H9 (cell line): Measurements from ENCODE around the gene ARID2. TPM values are rescaled to one million over a fixed set of nuclear protein-coding genes. Genes with fewer than 3 reads are reported as not detected.

ENCODE experiments used
- DNase-seq: peaks from one replicate; pipeline ENCODE4 v3.0.0-alpha.2; 2017
- H2AFZ ChIP-seq: one replicate; pipeline ENCODE4 v1.6.1; 2013; ENCODE audit warnings: mild to moderate bottlenecking, low read length, control low read depth, moderate library complexity
- H2AK5ac ChIP-seq: 2 replicates; pipeline ENCODE4 v1.6.1; 2013; ENCODE audit warnings: low read length, control low read depth, mixed read lengths; ENCODE audit not compliant: insufficient read length
- H2BK120ac ChIP-seq: one replicate; pipeline ENCODE4 v1.6.1; 2013; ENCODE audit warnings: low read depth, mild to moderate bottlenecking, low read length, control low read depth, inconsistent platforms; ENCODE audit not compliant: poor library complexity, severe bottlenecking
- H2BK12ac ChIP-seq: 2 replicates; pipeline ENCODE4 v1.6.1; 2013; ENCODE audit warnings: low read length, control low read depth, mixed read lengths, low read depth; ENCODE audit not compliant: insufficient read length
- H2BK15ac ChIP-seq: 2 replicates; pipeline ENCODE4 v1.6.1; 2013; ENCODE audit warnings: low read depth, low read length, control low read depth
- H2BK20ac ChIP-seq: one replicate; pipeline ENCODE4 v1.6.1; 2013; ENCODE audit warnings: low read depth, mild to moderate bottlenecking, low read length, control low read depth, inconsistent platforms; ENCODE audit not compliant: poor library complexity, severe bottlenecking
- H2BK5ac ChIP-seq: 2 replicates; pipeline ENCODE4 v1.6.1; 2013; ENCODE audit warnings: low read length, control low read depth, mixed read lengths; ENCODE audit not compliant: insufficient read length
- H3K14ac ChIP-seq: 2 replicates; pipeline ENCODE4 v1.6.1; 2013; ENCODE audit warnings: low read length, control low read depth; ENCODE audit not compliant: insufficient read depth
- H3K18ac ChIP-seq: 2 replicates; pipeline ENCODE4 v1.6.1; 2013; ENCODE audit warnings: low read depth, mild to moderate bottlenecking, mixed read lengths, low read length, control low read depth; ENCODE audit not compliant: insufficient read length
- H3K23ac ChIP-seq: 2 replicates; pipeline ENCODE4 v1.6.1; 2013; ENCODE audit warnings: low read length, control low read depth, mixed read lengths, low read depth; ENCODE audit not compliant: insufficient read length
- H3K23me2 ChIP-seq: 2 replicates; pipeline ENCODE4 v1.6.1; 2013; ENCODE audit warnings: low read depth, mild to moderate bottlenecking, mixed read lengths, low read length, control low read depth; ENCODE audit not compliant: insufficient read length, poor library complexity, severe bottlenecking
- H3K27ac ChIP-seq: 2 replicates; pipeline ENCODE4 v1.5.1; 2013; ENCODE audit warnings: low read length, control low read depth, mixed read lengths, low read depth; ENCODE audit not compliant: insufficient read length
- H3K27me3 ChIP-seq: 2 replicates; pipeline ENCODE4 v1.6.1; 2013; ENCODE audit warnings: low read length, control low read depth, inconsistent platforms; ENCODE audit not compliant: insufficient read depth
- H3K4ac ChIP-seq: 2 replicates; pipeline ENCODE4 v1.6.1; 2013; ENCODE audit warnings: low read depth, mild to moderate bottlenecking, control low read depth, inconsistent platforms, low read length, moderate library complexity
- H3K4me1 ChIP-seq: 2 replicates; pipeline ENCODE4 v1.6.1; 2013; ENCODE audit warnings: low read length, control low read depth, inconsistent platforms; ENCODE audit not compliant: insufficient read depth
- H3K4me2 ChIP-seq: 2 replicates; pipeline ENCODE4 v1.6.1; 2013; ENCODE audit warnings: low read length, control low read depth, mixed read lengths; ENCODE audit not compliant: insufficient read length, insufficient read depth
- H3K56ac ChIP-seq: 2 replicates; pipeline ENCODE4 v1.6.1; 2013; ENCODE audit warnings: low read depth, mild to moderate bottlenecking, mixed read lengths, low read length, control low read depth; ENCODE audit not compliant: insufficient read length
- H3K79me1 ChIP-seq: 2 replicates; pipeline ENCODE4 v1.6.1; 2013; ENCODE audit warnings: low read depth, mild to moderate bottlenecking, moderate library complexity, low read length, control low read depth, inconsistent platforms; ENCODE audit not compliant: insufficient read depth, poor library complexity, severe bottlenecking
- H3K79me2 ChIP-seq: 2 replicates; pipeline ENCODE4 v1.6.1; 2013; ENCODE audit warnings: low read length, control low read depth, inconsistent platforms; ENCODE audit not compliant: insufficient read depth
- H3K9ac ChIP-seq: 2 replicates; pipeline ENCODE4 v1.6.1; 2013; ENCODE audit warnings: low read length, control low read depth, mixed read lengths; ENCODE audit not compliant: insufficient read length; ENCODE audit errors: extremely low read depth
- H3K9me3 ChIP-seq: one replicate; pipeline ENCODE4 v1.6.1; 2013; ENCODE audit warnings: low read depth, low read length, inconsistent platforms; ENCODE audit not compliant: control insufficient read depth
- H3T11ph ChIP-seq: one replicate; pipeline ENCODE4 v1.6.1; 2013; ENCODE audit warnings: mild to moderate bottlenecking, low read length, control low read depth, inconsistent platforms
- H4K20me1 ChIP-seq: one replicate; pipeline ENCODE4 v1.6.1; 2013; ENCODE audit not compliant: control insufficient read depth, insufficient read length, insufficient read depth
- H4K5ac ChIP-seq: 2 replicates; pipeline ENCODE4 v1.6.1; 2013; ENCODE audit warnings: low read depth, mild to moderate bottlenecking, mixed read lengths, low read length, control low read depth; ENCODE audit not compliant: insufficient read length
- H4K8ac ChIP-seq: replicated peaks from 2 replicates; pipeline ENCODE4 v1.6.1; 2013; ENCODE audit warnings: low read length, control low read depth, mixed read lengths, low read depth; ENCODE audit not compliant: insufficient read length
- H4K91ac ChIP-seq: 2 replicates; pipeline ENCODE4 v1.6.1; 2013; ENCODE audit warnings: low read depth, mild to moderate bottlenecking, moderate library complexity, mixed read lengths, low read length, control low read depth; ENCODE audit not compliant: insufficient read length
- H3K27ac Mint-ChIP-seq, 3 experiments: 2 replicates in 2 of 3; 3 replicates in 1 of 3; pipeline ENCODE4 v1.8.0; 2020 to 2021; ENCODE audit warnings: mixed read lengths in 3 of 3, mild to moderate bottlenecking in 1 of 3, moderate library complexity in 1 of 3
- H3K27me3 Mint-ChIP-seq: 2 replicates; pipeline ENCODE4 v1.8.0; 2021; ENCODE audit warnings: low read depth, mild to moderate bottlenecking, moderate library complexity, mixed read lengths
- H3K36me3 Mint-ChIP-seq, 3 experiments: 2 replicates in 2 of 3; 3 replicates in 1 of 3; pipeline ENCODE4 v1.8.0; 2020 to 2021; ENCODE audit warnings: low read depth in 3 of 3, mixed read lengths in 3 of 3; ENCODE audit not compliant: insufficient read depth in 1 of 3
- H3K4me1 Mint-ChIP-seq, 2 experiments: 2 replicates each; pipeline ENCODE4 v1.8.0; 2020; ENCODE audit warnings: mixed read lengths in 2 of 2
- H3K4me3 Mint-ChIP-seq, 2 experiments: 2 replicates in 1 of 2; 3 replicates in 1 of 2; pipeline ENCODE4 v1.8.0; 2020 to 2021; ENCODE audit warnings: mild to moderate bottlenecking in 2 of 2, mixed read lengths in 2 of 2, moderate library complexity in 1 of 2
- H3K9me3 Mint-ChIP-seq, 2 experiments: 2 replicates in 1 of 2; 3 replicates in 1 of 2; pipeline ENCODE4 v1.8.0; 2020; ENCODE audit warnings: mild to moderate bottlenecking in 2 of 2, mixed read lengths in 2 of 2, moderate library complexity in 1 of 2
- CTCF ChIP-seq: fragments of 200-600 bp; sonication (generic); conservative IDR thresholded peaks from 3 replicates; pipeline ENCODE4 v1.8.0; 2021; ENCODE audit warnings: antibody characterized with exemption, mild to moderate bottlenecking
- WGBS: extraction: QIAGEN DNeasy Blood & Tissue Kit; methylation state at CpG from one replicate; pipeline ENCODE4 v1.1.7; 2013; ENCODE audit warnings: missing lambda C conversion rate, low lambda C conversion rate, mixed read lengths; ENCODE audit not compliant: insufficient read length; ENCODE audit errors: extremely low coverage; 5-methylcytosine and 5-hydroxymethylcytosine counted together
- total RNA-seq: library from RNA; stranded (reverse); gene quantifications from 2 replicates; pipeline ENCODE4 v1.2.1, GENCODE V29; 2021

The ARID2 gene
- total RNA-seq, 1 experiment from 2014 or later: 63.8 TPM

- no peak overlapping the region for H2BK120ac ChIP-seq
- no peaks in the 10 kb centered on the region for H3K79me1 ChIP-seq
- no peaks in the 10 kb centered on the region for H3K9me3 ChIP-seq
- Mint-ChIP-seq H3K36me3 (peaks cover 38 to 59% (median 55%) of the 10 kb centered on the region in 3 experiments), H3K4me3 (no peak overlapping the region), H3K4me1 (peaks cover 11 to 16% of the 10 kb centered on the region in 2 experiments), H3K27ac (peak overlapping the region in 1 of 3 experiments; percentile 25; a peak in 4 of 7 replicates), H3K27me3 (no peaks in the 10 kb centered on the region), H3K9me3 (peaks cover 3 to 4% of the 10 kb centered on the region in 2 experiments; a peak in 2 of 5 replicates)
- no peaks in the 10 kb centered on the region for H3K79me2 ChIP-seq
- no peak overlapping the region for H3K4ac ChIP-seq
- H3K18ac ChIP-seq: no peak overlapping the region
- H3T11ph ChIP-seq: no peak overlapping the region
- no peaks in the 10 kb centered on the region for H3K23me2 ChIP-seq
- no CpG with 5 or more reads among the region's 2 CpGs for WGBS
- no peak overlapping the region for H3K14ac ChIP-seq
- TF ChIP-seq CTCF: no peak
- H2BK12ac ChIP-seq: no peak overlapping the region
- H4K20me1 ChIP-seq: no peaks in the 10 kb centered on the region
- H3K4me2 ChIP-seq: no peak overlapping the region
- H3K27ac ChIP-seq: no peak overlapping the region
- no peaks in the 10 kb centered on the region; the same call in 1 of the 2 replicates for H3K4me1 ChIP-seq
- no peak overlapping the region for H4K5ac ChIP-seq
- no peak overlapping the region for H2BK5ac ChIP-seq
- no peak overlapping the region for H2BK15ac ChIP-seq
- no peak overlapping the region for H4K91ac ChIP-seq
- H3K27me3 ChIP-seq: no peaks in the 10 kb centered on the region
- no peak overlapping the region for H3K23ac ChIP-seq
- no peak for DNase-seq
- H4K8ac ChIP-seq: no peak overlapping the region
- H2AK5ac ChIP-seq: no peak overlapping the region
- no peak overlapping the region for H3K56ac ChIP-seq
- no peak overlapping the region for H3K9ac ChIP-seq
- H2AFZ ChIP-seq: no peak overlapping the region
- H2BK20ac ChIP-seq: no peak overlapping the region
These were observed 149.9 kb downstream of the ARID2 start for GRCh38 chr12:45879363-45879895.
